Lung (tissue), 12 donors: ENCODE data around the gene RSPO1. TPM values are rescaled to one million over a fixed set of nuclear protein-coding genes. Genes with fewer than 3 reads are reported as not detected.

Source experiments
- ATAC-seq: fragments of 200-7000 bp; cut with Tn5 transposase; one replicate; pipeline ENCODE4 v1.9.1; 2020; ENCODE audit warnings: moderate number of reproducible peaks; ENCODE audit not compliant: insufficient read depth, low FRiP score
- DNase-seq, 3 donors: peaks; one replicate each; pipeline ENCODE4 v3.0.0-alpha.2; 2013 to 2017
- H3K27ac ChIP-seq, 2 donors: one replicate each; pipeline ENCODE4 v1.5.1; 2013; ENCODE audit warnings: mild to moderate bottlenecking in 2 of 2, moderate library complexity in 2 of 2, control low read depth in 1 of 2, inconsistent platforms in 1 of 2, low read depth in 1 of 2, low read length in 1 of 2
- H3K27me3 ChIP-seq, 3 donors: one replicate each; pipeline ENCODE4 v1.5.1; 2013; ENCODE audit warnings: low read length in 2 of 3; ENCODE audit not compliant: control insufficient read depth in 3 of 3, insufficient read depth in 3 of 3
- H3K36me3 ChIP-seq, 4 donors: one replicate each; pipeline ENCODE4 v1.5.1; 2013; ENCODE audit warnings: low read length in 4 of 4, mild to moderate bottlenecking in 1 of 4, moderate library complexity in 1 of 4; ENCODE audit not compliant: control insufficient read depth in 4 of 4, insufficient read depth in 4 of 4
- H3K4me1 ChIP-seq, 5 donors: one replicate each; pipeline ENCODE4 v1.5.1; 2013; ENCODE audit warnings: low read length in 5 of 5, mild to moderate bottlenecking in 2 of 5, moderate library complexity in 1 of 5; ENCODE audit not compliant: control insufficient read depth in 5 of 5, insufficient read depth in 5 of 5
- H3K4me3 ChIP-seq: one replicate; pipeline ENCODE4 v1.5.1; 2013; ENCODE audit warnings: mild to moderate bottlenecking, control low read depth, moderate library complexity
- H3K9ac ChIP-seq, 2 donors: one replicate each; pipeline ENCODE4 v1.5.1; 2013; ENCODE audit warnings: low read length in 2 of 2, control low read depth in 1 of 2; ENCODE audit not compliant: insufficient read depth in 1 of 2
- H3K9me3 ChIP-seq, 4 donors: one replicate each; pipeline ENCODE4 v1.5.1; 2013; ENCODE audit warnings: low read length in 3 of 4, mild to moderate bottlenecking in 1 of 4, moderate library complexity in 1 of 4; ENCODE audit not compliant: control insufficient read depth in 4 of 4, insufficient read depth in 3 of 4
- WGBS, 2 donors: extraction: QIAGEN DNeasy Blood & Tissue Kit; methylation state at CpG; one replicate each; pipeline ENCODE4 v1.1.7; 2013; 5-methylcytosine and 5-hydroxymethylcytosine counted together
- polyA plus RNA-seq, 2 donors: library from polyadenylated mRNA; stranded (reverse); fragments of 200-250 nt; gene quantifications; one replicate each; pipeline ENCODE4 v1.2.1, GENCODE V29; 2013
- total RNA-seq, 2 donors: library from RNA; depleted of rRNA in 1 of 2; stranded (reverse); fragments of >200 nt in 1 of 2; gene quantifications; one replicate each; pipeline ENCODE4 v1.2.1, GENCODE V29; 2014 to 2021
- TF ChIP-seq, protein P1 (sequence below): IDR thresholded peaks from 2 replicates; pipeline ENCODE4 v1.5.1; 2012; ENCODE audit warnings: mild to moderate bottlenecking; ENCODE audit errors: control extremely low read depth, extremely low read depth
- donor health status: control.
- donor health status: control.
- donor health status: Bipolar disorder and iron deficiency.
- donor health status: healthy.
- donor health status: DM: yes; HTN: yes; CAD: no.

Gene RSPO1
- total and polyA plus RNA-seq, 4 donors: 0.43 to 1.7 (median 1.2) TPM

DNA sequence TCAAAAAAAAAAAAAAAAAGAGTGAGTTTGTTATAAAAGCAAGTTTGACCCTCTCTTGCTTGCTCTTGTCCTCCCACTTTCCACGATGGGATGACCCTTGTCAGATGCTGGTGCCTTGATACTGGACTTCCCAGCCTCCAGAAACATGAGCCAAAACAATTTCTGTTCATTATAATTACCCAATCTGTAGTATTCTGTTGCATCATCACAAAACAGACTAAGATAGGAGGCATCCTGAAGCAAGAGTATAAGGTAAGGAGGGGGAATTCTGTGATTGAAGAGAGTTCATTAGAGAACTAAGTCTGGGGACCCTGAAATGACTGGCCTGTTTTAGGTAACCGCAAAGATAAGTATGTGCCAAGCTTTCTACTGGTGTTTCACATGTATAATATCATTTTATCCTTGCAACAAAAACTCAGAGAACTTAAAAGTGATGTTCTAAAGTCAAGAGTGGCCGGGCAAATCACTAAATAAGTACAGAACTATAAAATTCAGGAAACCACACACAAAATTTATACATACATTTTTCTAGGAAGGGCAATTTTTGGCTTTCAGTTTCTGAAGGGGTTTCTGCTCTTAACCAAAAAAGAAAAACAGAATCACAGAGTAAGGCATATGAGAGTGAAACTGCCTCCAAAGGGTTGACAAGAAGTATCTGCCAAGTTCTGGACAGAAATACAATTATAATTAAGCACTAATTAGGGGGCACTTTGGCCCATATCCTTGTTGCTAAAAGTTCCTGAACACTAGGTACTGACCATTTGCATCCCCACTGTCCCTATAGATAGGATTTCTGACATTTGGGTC, 64.0 kb downstream of the RSPO1 start:
- Histone ChIP-seq H3K9ac (no peak overlapping the region), H3K4me3 (no peak overlapping the region), H3K4me1 (no peaks in the 10 kb centered on the region), H3K9me3 (peaks cover 0 to 2% (median 0%) of the 10 kb centered on the region in 4 donors), H3K36me3 (peaks cover 59 to 80% (median 66%) of the 10 kb centered on the region in 4 donors), H3K27ac (no peak overlapping the region), H3K27me3 (no peaks in the 10 kb centered on the region)
- ATAC-seq (no peak), DNase-seq (no peak)
- TF ChIP-seq, protein P1, sequence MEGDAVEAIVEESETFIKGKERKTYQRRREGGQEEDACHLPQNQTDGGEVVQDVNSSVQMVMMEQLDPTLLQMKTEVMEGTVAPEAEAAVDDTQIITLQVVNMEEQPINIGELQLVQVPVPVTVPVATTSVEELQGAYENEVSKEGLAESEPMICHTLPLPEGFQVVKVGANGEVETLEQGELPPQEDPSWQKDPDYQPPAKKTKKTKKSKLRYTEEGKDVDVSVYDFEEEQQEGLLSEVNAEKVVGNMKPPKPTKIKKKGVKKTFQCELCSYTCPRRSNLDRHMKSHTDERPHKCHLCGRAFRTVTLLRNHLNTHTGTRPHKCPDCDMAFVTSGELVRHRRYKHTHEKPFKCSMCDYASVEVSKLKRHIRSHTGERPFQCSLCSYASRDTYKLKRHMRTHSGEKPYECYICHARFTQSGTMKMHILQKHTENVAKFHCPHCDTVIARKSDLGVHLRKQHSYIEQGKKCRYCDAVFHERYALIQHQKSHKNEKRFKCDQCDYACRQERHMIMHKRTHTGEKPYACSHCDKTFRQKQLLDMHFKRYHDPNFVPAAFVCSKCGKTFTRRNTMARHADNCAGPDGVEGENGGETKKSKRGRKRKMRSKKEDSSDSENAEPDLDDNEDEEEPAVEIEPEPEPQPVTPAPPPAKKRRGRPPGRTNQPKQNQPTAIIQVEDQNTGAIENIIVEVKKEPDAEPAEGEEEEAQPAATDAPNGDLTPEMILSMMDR: no peak
- WGBS, 2 donors: 94 to 96% methylated on average over 3 of the region's 3 CpGs

DNA sequence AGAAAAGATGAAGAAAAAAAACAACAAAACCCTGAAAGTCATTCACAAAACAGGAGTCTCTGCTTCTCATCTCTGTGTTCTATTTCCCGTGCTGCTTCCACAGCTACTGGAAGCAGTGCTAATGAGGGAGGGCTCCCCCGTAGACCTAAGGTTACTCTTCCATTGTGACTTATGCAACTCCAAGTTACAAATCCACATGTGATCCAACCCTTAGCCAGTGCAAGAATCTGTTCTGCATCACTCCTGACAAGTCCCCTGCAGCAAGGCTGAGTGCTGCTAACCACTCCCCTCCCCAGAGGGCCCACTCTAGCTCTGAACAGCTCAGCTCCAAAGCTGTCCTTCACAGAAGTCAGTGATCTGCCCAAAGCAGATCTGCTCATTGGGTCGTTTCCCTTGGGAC, 67.7 kb downstream of the RSPO1 start:
- Histone ChIP-seq H3K9me3 (peaks cover 0 to 2% (median 0%) of the 10 kb centered on the region in 4 donors), H3K4me1 (no peaks in the 10 kb centered on the region), H3K27me3 (no peaks in the 10 kb centered on the region), H3K9ac (no peak overlapping the region), H3K4me3 (no peak overlapping the region), H3K27ac (no peak overlapping the region), H3K36me3 (peaks cover 36 to 59% (median 49%) of the 10 kb centered on the region in 4 donors)
- ATAC-seq: no peak
- TF ChIP-seq, protein P1: no peak
- WGBS, 2 donors: 87 to 92% methylated on average over 3 of the region's 3 CpGs
- no peak for DNase-seq

DNA sequence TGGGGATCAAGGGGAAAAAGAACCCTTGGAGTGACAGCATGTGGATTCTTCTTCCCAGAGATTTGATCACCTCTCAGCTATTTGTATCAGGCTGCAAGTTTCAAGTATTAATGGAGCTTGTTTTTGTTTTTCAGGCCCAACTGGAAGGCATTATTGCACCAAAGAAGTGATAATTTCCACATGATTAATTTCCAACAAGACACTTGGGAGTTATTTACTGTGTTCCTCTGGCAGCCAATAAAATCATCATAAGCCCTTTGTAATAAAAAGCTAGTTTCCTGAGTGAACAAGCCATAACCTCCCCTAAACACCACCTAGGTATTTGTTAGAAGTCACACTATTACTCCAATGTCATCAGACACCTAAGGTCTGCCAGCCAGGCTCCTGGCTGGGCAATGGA, 69.8 kb downstream of the RSPO1 start:
- H3K4me1 ChIP-seq: no peaks in the 10 kb centered on the region
- H3K36me3 ChIP-seq: peaks cover 29 to 48% (median 41%) of the 10 kb centered on the region in 4 donors
- no peak overlapping the region for H3K4me3 ChIP-seq
- peaks cover 0 to 2% (median 0%) of the 10 kb centered on the region in 4 donors for H3K9me3 ChIP-seq
- TF ChIP-seq, protein P1: no peak
- no peak overlapping the region for H3K27ac ChIP-seq
- H3K27me3 ChIP-seq: no peaks in the 10 kb centered on the region
- ATAC-seq (no peak), DNase-seq (no peak)
- H3K9ac ChIP-seq: no peak overlapping the region
